ENCODE measurements around the gene CFAP58.

- no peak for TF ChIP-seq CTCF (IDR thresholded peaks at IDR 0.05)
- no peak for TF ChIP-seq ZFX (IDR thresholded peaks at IDR 0.05; ENCODE audit: borderline replicate concordance)
These were observed 87.8 kb downstream of the CFAP58 start for GRCh38 chr10:104441329-104442000.
